ENCODE data around the gene HMGCS1. TPM values are rescaled to one million over a fixed set of nuclear protein-coding genes. Genes with fewer than 3 reads are reported as not detected.
"Not testable (repeated sequence)": the region's sequence is repeated elsewhere in the genome, so short reads cannot be mapped to it uniquely, and the experiment has no call there.

HMGCS1 gene
- total RNA-seq, 2 experiments from 2014 or later, result 82.4 to 90.6 TPM

GRCh38 chr5:43312076-43312661 lies 1.0 kb downstream of the HMGCS1 start:
- POLR2A ChIA-PET, result interaction anchor here (0.8 to 4.0 kb wide), 15 partner anchors 38 to 320 kb away, joined by 3 to 54 read pairs (median 5); partner anchors contain the start of genes NNT, TMEM267 and ZNF131
- H3K4me3 Mint-ChIP-seq, result peak overlapping the region; percentile 96
- peaks cover 27% of the 10 kb centered on the region for H3K36me3 Mint-ChIP-seq (ENCODE audit: low read depth)
- peaks cover 71% of the 10 kb centered on the region for H3K4me1 Mint-ChIP-seq (ENCODE audit: low read depth)
- DNase-seq (no peak), ATAC-seq (no peak)
- CTCF ChIA-PET, result interaction anchor here (0.7 to 4.2 kb wide), 14 partner anchors 9 to 403 kb away, joined by 3 to 24 read pairs (median 6); partner anchors contain the start of genes TMEM267 and ZNF131
- no peaks in the 10 kb centered on the region for H3K9me3 Mint-ChIP-seq (ENCODE audit: insufficient read depth)
- peak overlapping the region; percentile 95 for H3K27ac Mint-ChIP-seq
- no peaks in the 10 kb centered on the region for H3K27me3 Mint-ChIP-seq (ENCODE audit: low read depth)

DNA sequence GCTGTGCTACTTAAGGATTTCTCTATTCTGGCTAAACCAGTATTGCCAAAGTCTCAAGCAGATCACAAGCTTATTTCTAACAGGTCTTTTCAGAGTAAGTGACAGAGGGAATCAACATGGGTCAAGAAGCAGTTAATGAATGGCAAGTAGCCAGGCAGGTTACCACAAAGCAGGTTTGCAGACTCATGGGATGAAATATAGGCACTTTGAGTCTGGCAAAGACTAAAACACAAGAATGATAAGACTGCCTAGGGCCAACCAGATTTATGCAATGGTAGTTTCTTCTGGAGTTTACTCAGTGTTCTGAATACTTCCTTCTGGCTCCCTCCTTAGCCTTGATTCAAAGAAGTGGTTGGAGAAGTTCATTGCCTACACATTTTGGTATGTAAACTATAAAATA lies 3.6 kb downstream of the HMGCS1 start:
- no peaks in the 10 kb centered on the region for H3K27me3 Mint-ChIP-seq (ENCODE audit: low read depth)
- ChIA-PET CTCF (interaction anchor here (0.7 to 2.4 kb wide), 3 partner anchors 80 to 199 kb away, joined by 3 to 9 read pairs (median 5); partner anchors contain the start of gene TMEM267), POLR2A (interaction anchor here (1.1 kb wide), 1 partner anchor 189 kb away, joined by 4 read pairs; the partner anchor contains the start of gene ZNF131)
- no peak overlapping the region for H3K27ac Mint-ChIP-seq
- peaks cover 31% of the 10 kb centered on the region for H3K36me3 Mint-ChIP-seq (ENCODE audit: low read depth)
- no peaks in the 10 kb centered on the region for H3K9me3 Mint-ChIP-seq (ENCODE audit: insufficient read depth)
- ATAC-seq (no peak), DNase-seq (no peak)
- peaks cover 80% of the 10 kb centered on the region for H3K4me1 Mint-ChIP-seq (ENCODE audit: low read depth)
- no peak overlapping the region for H3K4me3 Mint-ChIP-seq

- H3K9me3 Mint-ChIP-seq (ENCODE audit: insufficient read depth), result no peaks in the 10 kb centered on the region
- DNase-seq (no peak), ATAC-seq (no peak)
- no peak overlapping the region for H3K4me3 Mint-ChIP-seq
- CTCF ChIA-PET, result interaction anchor here (0.7 to 2.4 kb wide), 5 partner anchors 9 to 199 kb away, joined by 3 to 9 read pairs (median 5); partner anchors contain the start of genes TMEM267 and ZNF131
- H3K4me1 Mint-ChIP-seq (ENCODE audit: low read depth), result peaks cover 80% of the 10 kb centered on the region
- H3K27ac Mint-ChIP-seq, result no peak overlapping the region
- POLR2A ChIA-PET, result interaction anchor here (1.1 kb wide), 1 partner anchor 188 kb away, joined by 4 read pairs; the partner anchor contains the start of gene ZNF131
- no peaks in the 10 kb centered on the region for H3K27me3 Mint-ChIP-seq (ENCODE audit: low read depth)
- peaks cover 36% of the 10 kb centered on the region for H3K36me3 Mint-ChIP-seq (ENCODE audit: low read depth)
Measured at GRCh38 chr5:43309122-43309521, 4.1 kb downstream of the HMGCS1 start.

GRCh38 chr5:43306954-43307353 lies 6.3 kb downstream of the HMGCS1 start:
- peaks cover 49% of the 10 kb centered on the region for H3K36me3 Mint-ChIP-seq (ENCODE audit: low read depth)
- not testable (repeated sequence) for ATAC-seq

GRCh38 chr5:43305948-43306565 lies 7.2 kb downstream of the HMGCS1 start:
- Mint-ChIP-seq H3K4me3 (no peak overlapping the region), H3K36me3 (ENCODE audit: low read depth) (peaks cover 51% of the 10 kb centered on the region), H3K4me1 (ENCODE audit: low read depth) (peaks cover 80% of the 10 kb centered on the region), H3K9me3 (ENCODE audit: insufficient read depth) (no peaks in the 10 kb centered on the region), H3K27me3 (ENCODE audit: low read depth) (no peaks in the 10 kb centered on the region), H3K27ac (peak overlapping the region; percentile 39)
- DNase-seq (no peak), ATAC-seq (peak; percentile 34)
- ChIA-PET POLR2A (interaction anchor here (1.0 kb wide), 1 partner anchor 178 kb away, joined by 3 read pairs; the partner anchor contains the start of gene TMEM267), CTCF (interaction anchor here (0.7 to 6.1 kb wide), 23 partner anchors 8 to 286 kb away, joined by 3 to 43 read pairs (median 3); partner anchors contain the start of genes TMEM267 and ZNF131)

More at GRCh38 chr5:43306954-43307353, 6.3 kb downstream of the HMGCS1 start:
- DNase-seq; POLR2A ChIA-PET; H3K27me3 Mint-ChIP-seq (ENCODE audit: low read depth); H3K9me3 Mint-ChIP-seq (ENCODE audit: insufficient read depth); H3K4me3 Mint-ChIP-seq: not testable (repeated sequence)
- Mint-ChIP-seq H3K27ac (peak overlapping the region; percentile 3), H3K4me1 (ENCODE audit: low read depth) (peaks cover 82% of the 10 kb centered on the region)
- CTCF ChIA-PET, result interaction anchor here (1.0 to 6.1 kb wide), 12 partner anchors 9 to 287 kb away, joined by 3 to 43 read pairs (median 4); partner anchors contain the start of genes TMEM267 and ZNF131

DNA sequence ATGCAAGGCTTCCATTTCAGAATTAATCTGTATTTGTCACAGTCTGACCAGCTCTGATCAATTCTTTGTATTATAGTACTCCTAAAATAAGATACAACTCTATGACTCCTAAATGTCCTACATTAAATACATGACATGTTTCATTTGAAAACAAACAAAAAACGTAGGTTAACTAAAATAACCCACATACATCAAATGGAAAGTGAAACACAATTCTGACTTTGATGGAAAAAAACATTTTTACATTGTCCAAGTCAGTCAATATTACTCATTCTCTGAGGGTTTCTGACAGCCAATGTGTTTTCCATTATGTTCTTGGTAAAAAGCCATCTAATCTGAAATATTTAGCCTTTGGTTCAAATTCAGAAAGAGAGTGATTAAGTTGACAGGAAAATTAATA lies 8.7 kb downstream of the HMGCS1 start:
- DNase-seq (no peak), ATAC-seq (peak; percentile 53)
- POLR2A ChIA-PET, result interaction anchor here (0.6 to 1.0 kb wide), 3 partner anchors 179 to 393 kb away, joined by 3 to 5 read pairs (median 4); partner anchors contain the start of gene TMEM267
- peak overlapping the region; percentile 49 for H3K27ac Mint-ChIP-seq
- H3K4me3 Mint-ChIP-seq, result peak overlapping the region; percentile 14
- peaks cover 70% of the 10 kb centered on the region for H3K4me1 Mint-ChIP-seq (ENCODE audit: low read depth)
- no peaks in the 10 kb centered on the region for H3K27me3 Mint-ChIP-seq (ENCODE audit: low read depth)
- H3K36me3 Mint-ChIP-seq (ENCODE audit: low read depth), result peaks cover 48% of the 10 kb centered on the region
- CTCF ChIA-PET, result interaction anchor here (0.8 to 6.1 kb wide), 9 partner anchors 8 to 311 kb away, joined by 3 to 43 read pairs (median 3); partner anchors contain the start of genes HMGCS1 and TMEM267
- no peaks in the 10 kb centered on the region for H3K9me3 Mint-ChIP-seq (ENCODE audit: insufficient read depth)

DNA sequence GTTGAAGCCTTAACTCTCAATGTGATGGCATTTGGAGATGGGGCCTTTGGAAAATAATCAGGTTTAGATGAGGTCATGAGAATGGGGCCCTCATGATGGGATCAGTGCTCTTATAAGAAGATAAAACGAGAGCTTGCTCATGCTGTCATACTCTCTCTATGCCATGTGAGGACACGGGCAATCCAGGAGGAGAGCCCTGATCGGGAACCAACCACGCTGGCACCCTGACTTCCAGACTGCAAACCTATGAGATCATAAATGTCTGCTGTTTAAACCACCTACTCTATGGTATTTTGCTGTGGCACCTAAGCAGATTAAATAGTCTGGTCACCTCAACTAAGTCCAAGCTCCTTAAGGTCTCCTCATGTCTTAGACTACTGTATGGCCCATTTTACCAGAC lies 10.0 kb downstream of the HMGCS1 start:
- DNase-seq, result no peak
- H3K4me3 Mint-ChIP-seq, result no peak overlapping the region

DNA sequence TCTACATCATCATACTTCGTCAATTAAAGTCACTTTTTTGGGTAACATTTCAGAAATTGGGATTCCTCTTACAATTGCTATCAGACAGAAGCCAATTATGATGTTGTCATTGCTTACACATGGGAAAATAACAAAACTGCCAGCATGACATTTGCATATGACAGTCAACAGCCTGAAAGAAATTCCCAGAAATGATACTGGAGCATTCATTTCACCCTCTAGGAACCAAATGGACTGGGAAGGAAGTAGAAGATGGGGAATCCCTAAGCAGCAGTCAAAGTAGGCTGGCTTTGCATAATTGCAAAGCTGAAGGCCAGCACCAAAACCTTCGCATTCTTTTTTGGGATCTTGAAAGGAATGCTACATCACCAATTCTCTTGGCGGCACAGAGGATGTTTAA lies 10.7 kb downstream of the HMGCS1 start:
- ATAC-seq, result no peak
- H3K27ac Mint-ChIP-seq, result no peak overlapping the region
- peaks cover 50% of the 10 kb centered on the region for H3K4me1 Mint-ChIP-seq (ENCODE audit: low read depth)
- ChIA-PET CTCF (interaction anchor here (1.6 to 6.1 kb wide), 3 partner anchors 10 to 229 kb away, joined by 3 to 43 read pairs (median 5); no protein-coding TSS in a partner anchor), POLR2A (interaction anchor here (1.1 to 1.2 kb wide), 2 partner anchors 11 to 182 kb away, joined by 3 to 6 read pairs; partner anchors contain the start of gene HMGCS1)
- no peaks in the 10 kb centered on the region for H3K9me3 Mint-ChIP-seq (ENCODE audit: insufficient read depth)
- DNase-seq, result no peak
- no peaks in the 10 kb centered on the region for H3K27me3 Mint-ChIP-seq (ENCODE audit: low read depth)
- H3K36me3 Mint-ChIP-seq (ENCODE audit: low read depth), result peaks cover 48% of the 10 kb centered on the region
- H3K4me3 Mint-ChIP-seq, result no peak overlapping the region

More for the DNA sequence above, 10.0 kb downstream of the HMGCS1 start:
- Mint-ChIP-seq H3K27me3 (ENCODE audit: low read depth) (no peaks in the 10 kb centered on the region), H3K9me3 (ENCODE audit: insufficient read depth) (no peaks in the 10 kb centered on the region), H3K27ac (peak overlapping the region; percentile 57), H3K36me3 (ENCODE audit: low read depth) (peaks cover 47% of the 10 kb centered on the region), H3K4me1 (ENCODE audit: low read depth) (peaks cover 58% of the 10 kb centered on the region)
- POLR2A ChIA-PET, result interaction anchor here (1.1 to 1.2 kb wide), 2 partner anchors 10 to 183 kb away, joined by 3 to 6 read pairs; partner anchors contain the start of gene HMGCS1
- CTCF ChIA-PET, result interaction anchor here (2.1 to 6.1 kb wide), 3 partner anchors 9 to 197 kb away, joined by 5 to 43 read pairs (median 20); no protein-coding TSS in a partner anchor
- no peak for ATAC-seq

- CTCF ChIA-PET, result interaction anchor here (1.0 to 6.1 kb wide), 4 partner anchors 10 to 228 kb away, joined by 3 to 43 read pairs (median 3); no protein-coding TSS in a partner anchor
- ATAC-seq, result no peak
- POLR2A ChIA-PET, result interaction anchor here (1.3 to 1.6 kb wide), 2 partner anchors 11 to 308 kb away, joined by 3 to 6 read pairs; partner anchors contain the start of gene HMGCS1
- H3K4me1 Mint-ChIP-seq (ENCODE audit: low read depth), result peaks cover 47% of the 10 kb centered on the region
- no peaks in the 10 kb centered on the region for H3K27me3 Mint-ChIP-seq (ENCODE audit: low read depth)
- no peak for DNase-seq
- H3K9me3 Mint-ChIP-seq (ENCODE audit: insufficient read depth), result no peaks in the 10 kb centered on the region
- no peak overlapping the region for H3K4me3 Mint-ChIP-seq
- H3K36me3 Mint-ChIP-seq (ENCODE audit: low read depth), result peaks cover 53% of the 10 kb centered on the region
- no peak overlapping the region for H3K27ac Mint-ChIP-seq
Measured at GRCh38 chr5:43301653-43302091, 11.5 kb downstream of the HMGCS1 start.

GRCh38 chr5:43300112-43300511 lies 13.1 kb downstream of the HMGCS1 start:
- Mint-ChIP-seq H3K9me3 (ENCODE audit: insufficient read depth) (no peaks in the 10 kb centered on the region), H3K27ac (no peak overlapping the region), H3K4me3 (no peak overlapping the region), H3K36me3 (ENCODE audit: low read depth) (peaks cover 62% of the 10 kb centered on the region), H3K4me1 (ENCODE audit: low read depth) (peaks cover 36% of the 10 kb centered on the region), H3K27me3 (ENCODE audit: low read depth) (no peaks in the 10 kb centered on the region)
- no peak for ATAC-seq
- ChIA-PET CTCF (interaction anchor here (0.8 to 1.0 kb wide), 3 partner anchors 9 to 391 kb away, joined by 3 read pairs; partner anchors contain the start of gene ZNF131), POLR2A (interaction anchor here (0.9 kb wide), 1 partner anchor 13 kb away, joined by 4 read pairs; the partner anchor contains the start of gene HMGCS1)
- DNase-seq, result no peak

DNA sequence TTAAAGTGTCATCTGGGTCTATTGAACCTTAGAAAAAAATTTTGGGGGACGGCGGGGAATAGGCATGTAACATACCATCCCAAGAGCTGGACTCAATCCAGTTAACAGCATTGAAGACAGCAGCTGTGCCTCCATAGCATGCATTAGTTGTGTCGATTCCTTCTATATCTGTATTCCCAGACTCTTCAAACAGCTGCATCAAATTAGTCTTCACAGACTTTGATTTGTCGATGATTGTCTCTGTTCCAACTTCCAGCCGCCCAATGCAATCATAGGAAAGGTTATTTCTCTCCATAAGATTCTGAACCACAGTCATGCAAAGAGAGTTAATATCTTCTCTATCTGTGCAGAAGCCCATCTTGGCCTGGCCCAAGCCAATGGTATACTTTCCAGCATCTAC lies 14.8 kb downstream of the HMGCS1 start:
- H3K4me3 Mint-ChIP-seq, result no peak overlapping the region
- no peak for ATAC-seq
- ChIA-PET POLR2A (interaction anchor here (1.0 kb wide), 1 partner anchor 291 kb away, joined by 3 read pairs; no protein-coding TSS in a partner anchor), CTCF (interaction anchor here (1.2 to 1.5 kb wide), 4 partner anchors 8 to 174 kb away, joined by 3 to 4 read pairs (median 3); partner anchors contain the start of gene HMGCS1)
- no peak for DNase-seq
- no peaks in the 10 kb centered on the region for H3K9me3 Mint-ChIP-seq (ENCODE audit: insufficient read depth)
- H3K27ac Mint-ChIP-seq, result no peak overlapping the region
- peaks cover 22% of the 10 kb centered on the region for H3K4me1 Mint-ChIP-seq (ENCODE audit: low read depth)
- peaks cover 60% of the 10 kb centered on the region for H3K36me3 Mint-ChIP-seq (ENCODE audit: low read depth)
- no peaks in the 10 kb centered on the region for H3K27me3 Mint-ChIP-seq (ENCODE audit: low read depth)

Measured in activated CD8-positive, alpha-beta T cell treated with anti-CD3 and anti-CD28 coated beads, Interleukin-2, amount 10 ng/mL, durations not matched to agents 7 days and 5 days (primary cell).